ENCODE results near the gene ZNF366.

The ZNF366 gene, protein sequence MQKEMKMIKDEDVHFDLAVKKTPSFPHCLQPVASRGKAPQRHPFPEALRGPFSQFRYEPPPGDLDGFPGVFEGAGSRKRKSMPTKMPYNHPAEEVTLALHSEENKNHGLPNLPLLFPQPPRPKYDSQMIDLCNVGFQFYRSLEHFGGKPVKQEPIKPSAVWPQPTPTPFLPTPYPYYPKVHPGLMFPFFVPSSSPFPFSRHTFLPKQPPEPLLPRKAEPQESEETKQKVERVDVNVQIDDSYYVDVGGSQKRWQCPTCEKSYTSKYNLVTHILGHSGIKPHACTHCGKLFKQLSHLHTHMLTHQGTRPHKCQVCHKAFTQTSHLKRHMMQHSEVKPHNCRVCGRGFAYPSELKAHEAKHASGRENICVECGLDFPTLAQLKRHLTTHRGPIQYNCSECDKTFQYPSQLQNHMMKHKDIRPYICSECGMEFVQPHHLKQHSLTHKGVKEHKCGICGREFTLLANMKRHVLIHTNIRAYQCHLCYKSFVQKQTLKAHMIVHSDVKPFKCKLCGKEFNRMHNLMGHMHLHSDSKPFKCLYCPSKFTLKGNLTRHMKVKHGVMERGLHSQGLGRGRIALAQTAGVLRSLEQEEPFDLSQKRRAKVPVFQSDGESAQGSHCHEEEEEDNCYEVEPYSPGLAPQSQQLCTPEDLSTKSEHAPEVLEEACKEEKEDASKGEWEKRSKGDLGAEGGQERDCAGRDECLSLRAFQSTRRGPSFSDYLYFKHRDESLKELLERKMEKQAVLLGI

DNA sequence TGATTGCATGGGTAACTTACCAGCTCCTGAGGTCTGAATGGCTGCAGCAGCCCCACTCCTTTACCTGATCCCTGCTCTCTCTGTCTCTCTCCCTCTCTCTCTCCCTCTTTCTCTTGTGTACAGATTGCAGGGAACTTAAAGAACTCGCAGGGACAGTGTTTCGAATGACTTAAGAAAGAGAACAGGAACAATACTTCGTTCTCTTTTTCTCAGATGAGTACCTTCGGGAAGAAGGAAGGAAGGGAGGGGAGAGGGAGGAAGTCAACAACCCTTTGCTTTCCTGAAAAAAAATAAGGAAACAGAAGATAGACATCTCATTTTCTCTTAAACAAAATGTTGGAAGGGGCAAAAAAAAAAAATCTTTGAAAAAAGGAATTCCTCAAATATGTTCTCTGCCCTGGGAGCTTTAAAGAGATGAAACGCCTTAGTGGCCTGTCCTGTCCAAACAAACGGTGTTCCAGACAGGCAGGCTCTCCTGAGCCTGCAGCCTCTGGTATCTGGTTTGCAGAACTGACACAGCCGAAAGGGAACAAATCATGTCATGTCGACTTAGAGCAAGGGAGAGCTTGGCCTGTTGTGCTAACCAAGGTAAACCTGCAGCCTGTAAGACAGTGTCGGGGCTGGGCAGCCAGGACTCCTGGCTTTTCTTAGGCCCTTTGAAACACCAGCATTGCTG is at the start of gene ZNF366:
Gene ZNF366 (minus strand): TSS at position 180 of the 676 bp plus-strand sequence. CDS start 45,914 bp downstream, outside the sequence.
- no peak for DNase-seq

DNA sequence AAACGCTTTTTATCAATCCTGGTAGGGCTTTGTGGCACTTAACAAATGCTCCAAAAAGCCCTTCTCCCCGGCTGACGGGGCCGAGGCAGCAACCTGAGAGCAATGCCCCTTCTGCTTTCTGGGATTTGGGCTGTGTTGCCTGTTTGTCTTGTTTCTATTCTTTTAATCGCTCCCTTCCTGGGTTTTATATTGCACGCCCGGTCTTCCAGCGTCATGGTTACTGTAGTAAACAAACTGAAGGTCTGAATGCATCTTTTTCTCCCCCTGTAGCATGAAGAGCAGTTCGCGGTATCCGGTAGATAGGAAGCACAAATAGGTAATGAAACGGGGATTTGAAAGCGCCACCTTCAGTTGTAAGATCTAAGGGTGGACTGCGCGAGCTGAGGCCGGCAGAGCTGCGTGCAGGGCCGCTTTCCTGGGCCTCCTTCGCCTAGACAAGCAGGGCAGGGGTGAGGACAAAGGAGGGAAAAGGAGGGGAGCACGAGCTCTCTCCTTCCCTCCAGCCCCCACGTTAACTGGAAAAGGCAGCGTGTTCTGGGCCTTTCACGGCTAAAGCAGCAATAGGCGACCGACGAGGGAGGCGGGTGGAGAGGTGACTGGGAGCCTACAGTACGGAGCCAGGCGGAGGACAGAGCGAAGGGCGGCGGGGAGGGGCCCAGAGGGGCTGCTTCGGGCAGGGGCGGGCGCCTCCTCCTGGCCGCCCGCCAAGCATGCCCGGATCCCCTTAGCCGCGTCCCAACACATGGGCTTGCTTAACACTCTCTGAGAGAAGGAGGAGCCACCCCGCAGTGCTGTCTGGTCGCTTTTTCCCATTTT is 49.3 kb upstream of the ZNF366 start:
- DNase-seq, result peak in 1 of 2 experiments; percentile 35

DNA sequence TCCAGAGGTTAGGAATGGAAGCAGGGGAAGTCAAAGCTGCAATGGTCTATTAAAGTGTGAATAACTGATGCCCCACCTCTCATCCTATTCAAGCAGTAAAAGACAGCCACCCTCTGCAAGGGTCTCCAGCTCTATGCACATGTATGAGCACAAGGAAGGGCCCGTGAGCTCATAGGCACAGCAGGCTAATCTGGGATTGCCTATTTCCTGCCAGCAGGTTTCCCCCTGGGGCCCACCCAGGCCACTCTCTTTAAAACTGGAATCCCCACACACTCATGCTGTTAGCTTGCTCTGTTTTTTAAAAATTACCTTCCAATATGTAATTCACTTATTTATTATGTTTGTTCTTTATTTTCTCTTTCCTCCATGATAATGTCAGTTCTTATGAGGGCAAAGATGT is 48.7 kb upstream of the ZNF366 start:
- no peak for DNase-seq

DNA sequence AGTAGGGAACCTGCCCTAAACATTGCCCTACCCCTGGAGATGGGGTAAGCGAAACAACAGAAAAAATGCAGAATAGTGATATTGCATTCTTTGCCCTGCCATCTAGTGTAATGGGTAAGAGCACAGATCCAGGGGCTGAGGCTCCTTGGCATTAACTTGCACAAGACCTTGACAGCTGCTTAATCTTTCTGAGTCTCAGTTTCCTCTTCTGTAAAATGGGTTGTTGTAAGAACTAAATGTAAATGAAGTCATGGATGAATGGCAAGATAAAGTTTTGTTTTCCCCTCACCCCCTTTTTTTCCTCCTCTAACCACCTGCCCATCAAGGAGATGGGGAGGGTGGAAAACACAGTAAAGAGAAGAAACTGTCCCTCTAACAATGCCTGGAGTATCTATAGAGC is 47.7 kb upstream of the ZNF366 start:
- no peak for DNase-seq

DNA sequence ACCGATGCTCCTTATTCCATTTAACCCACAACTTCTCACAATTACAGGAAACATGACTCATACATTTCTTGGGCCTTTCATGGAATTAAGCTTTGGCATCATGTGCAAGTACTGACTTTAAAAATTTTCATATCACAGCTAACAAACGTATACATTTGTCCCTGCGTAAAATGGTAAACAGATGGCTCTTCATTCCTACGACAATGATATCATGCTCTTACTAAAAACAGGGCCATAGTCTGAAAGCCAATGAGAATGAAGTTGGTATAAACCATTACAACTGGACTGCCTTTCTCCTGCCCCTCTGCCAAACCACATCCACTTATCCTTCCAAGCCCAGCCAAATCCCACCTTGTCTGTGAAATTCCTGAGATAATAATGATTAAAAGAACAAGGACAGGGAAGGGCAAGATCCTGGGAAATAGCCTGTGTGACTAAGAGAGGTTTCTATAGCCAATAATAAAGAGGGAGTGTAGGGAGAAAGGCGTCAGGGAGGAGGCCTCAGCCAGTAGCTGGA is 44.9 kb upstream of the ZNF366 start:
- DNase-seq, result no peak

DNA sequence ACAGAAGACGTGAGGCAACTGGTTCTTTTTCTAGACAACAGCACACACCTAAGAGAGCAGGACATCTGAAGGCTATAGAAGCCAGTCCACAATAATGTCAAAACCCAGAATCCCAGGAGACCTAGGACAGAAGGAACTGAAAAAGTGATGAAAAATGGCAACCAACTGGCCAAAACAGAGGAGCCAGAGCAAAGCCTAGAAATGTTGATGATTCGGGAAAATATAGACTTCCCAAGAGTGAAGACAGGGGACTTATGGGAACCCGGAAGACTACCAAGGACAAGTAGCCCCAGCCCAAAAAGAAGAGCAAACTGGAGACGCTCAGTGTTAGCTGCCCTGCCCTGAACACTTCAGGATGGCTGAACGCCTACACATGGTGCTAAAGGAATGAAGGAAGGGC is 43.4 kb upstream of the ZNF366 start:
- no peak for DNase-seq

DNA sequence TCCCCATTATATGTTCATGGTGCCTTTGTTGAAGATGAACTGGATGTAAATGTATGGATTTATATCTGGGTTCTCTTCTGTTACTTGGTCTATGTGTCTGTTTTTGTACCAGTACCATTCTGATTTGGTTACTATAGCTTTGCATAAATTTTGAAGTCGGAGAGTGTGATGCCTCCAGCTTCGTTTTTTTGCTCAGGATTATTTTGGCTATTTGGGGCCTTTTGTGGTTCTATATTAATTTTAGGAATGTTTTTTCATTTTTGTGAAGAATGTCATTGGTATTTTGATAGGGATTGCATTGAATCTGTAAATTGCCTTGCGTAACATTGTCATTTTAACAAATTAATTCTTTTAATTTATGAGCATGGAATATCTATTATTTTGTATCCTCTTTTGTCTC is 36.6 kb upstream of the ZNF366 start:
- DNase-seq, result no peak

DNA sequence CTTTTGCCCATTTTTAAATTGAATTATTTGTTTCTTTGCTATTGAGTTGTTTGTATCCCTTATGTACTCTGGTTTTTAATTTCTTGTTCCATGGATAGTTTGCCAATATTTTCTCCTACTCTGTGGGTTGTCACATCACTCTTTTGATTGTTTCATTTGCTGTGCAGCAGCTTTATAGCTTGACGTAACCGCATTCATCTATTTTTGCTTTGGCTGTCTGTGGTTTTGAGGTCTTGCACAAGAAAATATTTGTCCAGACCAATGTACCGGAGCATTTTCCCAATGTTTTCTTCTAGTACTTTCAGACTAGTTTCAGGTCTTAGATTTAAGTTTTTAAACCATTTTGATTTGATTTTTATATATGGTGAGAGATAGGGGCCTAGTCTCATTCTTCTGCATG is 36.2 kb upstream of the ZNF366 start:
- DNase-seq, result no peak

DNA sequence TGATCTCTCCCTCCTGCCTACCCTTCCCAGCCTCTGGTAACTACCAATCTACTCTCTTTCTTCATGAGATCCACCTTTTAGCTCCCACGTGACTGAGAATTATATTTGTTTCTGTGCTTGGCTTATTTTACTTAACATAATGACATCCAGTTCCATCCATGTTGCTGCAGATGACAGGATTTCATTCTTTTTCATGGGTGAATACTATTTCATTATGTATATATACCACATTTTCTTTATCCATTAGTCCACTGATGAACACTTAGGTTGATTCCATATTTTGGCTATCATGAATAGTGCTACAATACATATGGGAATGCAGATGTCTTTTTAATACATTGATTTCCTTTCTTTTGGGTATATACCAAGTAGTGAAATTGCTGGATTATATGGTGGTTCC is 35.5 kb upstream of the ZNF366 start:
- no peak for DNase-seq

DNA sequence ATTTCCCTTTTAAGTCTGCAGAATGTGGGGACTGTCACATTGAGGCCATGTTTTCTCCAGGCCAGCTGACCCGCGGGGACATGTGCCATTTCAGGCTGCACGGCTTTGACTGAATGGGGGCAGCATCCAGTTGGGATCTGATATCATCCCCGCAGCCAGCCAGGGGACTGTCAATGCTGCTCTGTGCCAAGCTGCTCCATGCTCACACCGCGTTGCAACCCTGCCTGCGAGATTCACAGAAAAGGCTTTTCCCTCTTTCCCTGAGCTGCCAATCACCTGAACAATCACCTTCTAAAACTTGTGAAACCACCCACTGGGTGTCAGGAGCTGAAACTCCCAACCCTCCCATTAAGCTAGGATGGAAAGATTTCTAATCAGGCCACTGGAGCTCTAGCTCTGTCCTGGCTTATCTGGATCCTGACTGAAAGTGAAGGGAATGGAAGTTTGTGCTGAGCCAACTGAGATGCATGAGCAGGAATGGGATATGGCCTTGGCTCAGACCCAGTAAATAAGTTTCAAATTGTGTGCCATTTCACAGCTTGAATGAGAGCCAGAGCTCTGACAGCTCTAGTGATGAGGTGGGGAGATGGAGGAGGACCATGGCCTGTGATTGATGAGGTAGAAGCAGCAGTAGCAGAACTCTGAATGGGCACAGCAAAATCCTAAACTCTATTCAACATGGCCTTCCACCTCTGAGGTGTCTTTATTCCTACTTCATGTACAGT is 34.5 kb upstream of the ZNF366 start:
- peak; percentile 14 to 73 for DNase-seq

DNA sequence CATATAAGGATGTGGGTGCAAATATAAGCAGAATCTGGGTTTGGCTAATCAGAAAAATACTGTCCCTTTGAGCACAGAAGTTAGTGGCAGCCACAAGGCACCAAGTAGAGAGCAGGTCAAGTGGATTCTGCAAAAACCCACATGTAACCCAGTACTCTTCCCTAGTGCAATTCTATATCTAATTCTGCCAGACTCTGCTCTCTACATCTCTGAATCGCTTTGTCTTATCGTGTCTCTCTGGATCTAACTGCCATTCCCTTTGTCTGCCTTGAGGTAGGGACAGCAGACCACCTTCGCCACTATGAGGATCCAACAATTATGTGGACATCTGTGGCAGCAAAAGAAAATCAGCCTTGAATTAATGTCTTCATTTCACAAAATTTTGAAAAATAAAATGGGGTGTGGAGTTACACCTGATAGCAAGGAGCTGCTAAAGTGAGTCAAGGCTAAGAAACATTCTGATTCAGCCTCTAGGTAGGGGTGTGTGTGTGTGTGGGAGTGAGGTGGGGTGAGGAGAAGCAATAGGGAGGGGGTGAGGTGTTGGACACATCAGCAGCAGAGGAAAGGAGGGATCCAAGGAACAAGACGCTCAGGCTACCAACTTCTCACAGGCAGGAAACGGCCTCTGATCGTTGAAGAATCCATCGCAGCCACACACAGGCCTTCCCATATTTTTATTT is 33.7 kb upstream of the ZNF366 start:
- no peak for DNase-seq

DNA sequence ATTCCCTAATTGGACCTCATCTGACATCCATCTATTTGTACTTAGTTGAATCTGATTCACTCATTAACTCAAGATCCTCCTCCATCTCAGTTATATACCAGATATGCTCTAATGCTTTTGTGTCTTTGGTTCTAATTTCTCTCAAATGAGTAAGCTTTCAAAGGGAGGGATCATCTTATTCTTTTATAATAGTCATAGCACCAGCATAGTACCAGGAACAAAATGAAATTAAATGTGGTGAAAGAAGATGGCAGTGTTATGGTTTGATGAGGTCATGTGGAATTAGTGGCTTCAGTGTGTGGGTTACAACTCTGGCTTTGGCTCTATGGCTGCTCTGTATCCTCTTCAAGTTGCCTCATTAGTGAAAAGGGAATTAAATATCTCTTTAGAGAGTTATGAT is 32.5 kb upstream of the ZNF366 start:
- DNase-seq, result no peak

DNA sequence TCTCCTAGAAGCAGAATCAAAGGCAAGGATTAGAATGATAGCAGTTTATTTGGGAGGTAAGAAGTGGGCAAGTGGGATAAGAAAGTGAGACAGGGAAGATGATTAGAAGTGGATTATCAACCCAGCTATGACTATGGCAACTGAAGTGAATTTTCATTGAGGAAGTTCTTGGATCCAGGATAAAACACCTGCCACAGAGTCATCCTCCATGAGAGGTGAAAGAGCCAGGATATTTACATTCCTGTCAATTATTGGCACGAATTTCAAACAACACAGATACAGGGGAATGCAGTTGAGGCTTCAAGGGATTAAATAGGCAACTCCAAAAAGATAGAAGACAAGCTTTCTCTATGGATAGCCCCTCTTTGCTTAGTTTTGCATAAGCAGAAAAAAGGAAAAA is 31.8 kb upstream of the ZNF366 start:
- no peak for DNase-seq

DNA sequence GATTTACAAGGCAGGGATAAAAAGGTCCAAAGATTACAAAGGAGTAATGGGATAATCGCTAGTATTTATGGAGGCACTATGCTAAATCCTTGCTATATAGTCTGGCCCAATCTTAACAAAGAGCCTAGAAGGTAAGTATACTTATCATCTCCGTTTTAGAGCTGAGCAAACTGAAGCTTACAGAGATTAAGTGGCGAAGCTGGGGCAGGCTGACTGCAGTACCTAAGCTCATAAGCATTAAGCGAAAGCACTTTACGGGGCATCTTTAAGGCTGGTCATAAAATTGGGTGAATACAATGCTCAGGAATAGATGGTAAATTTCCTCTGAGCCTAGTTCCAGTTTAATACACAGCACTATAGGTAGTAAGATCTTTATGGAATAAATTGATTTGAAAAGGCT is 30.0 kb upstream of the ZNF366 start:
- DNase-seq, result no peak

DNA sequence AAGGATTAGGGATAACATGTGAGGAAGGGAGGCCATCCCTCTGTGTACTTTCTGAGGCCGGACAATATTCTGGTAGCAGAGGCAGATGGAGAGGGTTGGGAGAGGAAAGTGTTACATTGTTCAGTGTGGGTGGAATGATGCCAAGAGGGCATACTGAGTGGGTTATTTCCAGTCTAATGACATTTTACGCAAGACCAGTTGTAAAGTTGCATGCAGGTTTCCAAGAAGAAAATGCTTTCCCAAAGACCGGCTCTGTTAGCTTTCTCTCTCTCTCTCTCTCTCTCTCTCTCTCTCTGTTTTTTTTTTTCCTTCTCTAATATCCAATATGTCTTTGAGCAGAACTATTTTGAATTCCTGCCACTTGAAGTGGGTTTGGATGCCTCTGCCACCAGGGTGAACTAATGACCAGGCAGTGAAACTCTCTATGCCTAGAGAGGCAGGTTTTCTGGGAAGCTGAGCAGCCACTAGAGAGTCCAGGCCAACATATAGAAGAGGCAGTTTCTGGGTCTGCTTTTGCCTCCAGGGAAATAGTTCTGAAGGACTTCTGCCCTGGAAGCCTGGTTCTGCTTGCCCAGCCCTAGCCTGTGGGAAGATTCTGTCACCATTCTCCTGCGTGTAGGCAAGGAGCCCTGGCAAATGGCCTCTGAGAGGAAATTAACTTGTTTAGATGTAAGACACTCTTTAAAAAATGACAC is 24.4 kb upstream of the ZNF366 start:
- peak; percentile 57 to 91 for DNase-seq

DNA sequence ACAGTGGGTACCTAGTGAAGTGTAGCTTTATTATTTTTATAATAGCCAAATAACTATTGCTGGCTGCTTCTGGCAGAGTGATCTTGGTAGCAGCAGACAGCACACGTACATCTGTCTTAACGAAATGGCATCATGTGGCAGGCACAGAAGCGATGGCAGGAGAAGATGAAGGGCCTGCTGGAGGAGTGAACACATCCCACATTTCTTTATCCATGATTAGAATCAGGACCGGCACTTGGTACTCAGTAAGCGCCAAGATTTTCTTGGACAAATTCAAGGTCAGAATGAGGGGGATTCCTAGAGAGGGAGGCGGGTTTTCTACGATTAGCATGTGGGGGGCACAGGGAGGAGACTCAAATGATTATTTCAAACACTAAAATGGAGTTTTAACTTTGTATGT is 23.0 kb upstream of the ZNF366 start:
- peak in 1 of 2 experiments; percentile 20 for DNase-seq

DNA sequence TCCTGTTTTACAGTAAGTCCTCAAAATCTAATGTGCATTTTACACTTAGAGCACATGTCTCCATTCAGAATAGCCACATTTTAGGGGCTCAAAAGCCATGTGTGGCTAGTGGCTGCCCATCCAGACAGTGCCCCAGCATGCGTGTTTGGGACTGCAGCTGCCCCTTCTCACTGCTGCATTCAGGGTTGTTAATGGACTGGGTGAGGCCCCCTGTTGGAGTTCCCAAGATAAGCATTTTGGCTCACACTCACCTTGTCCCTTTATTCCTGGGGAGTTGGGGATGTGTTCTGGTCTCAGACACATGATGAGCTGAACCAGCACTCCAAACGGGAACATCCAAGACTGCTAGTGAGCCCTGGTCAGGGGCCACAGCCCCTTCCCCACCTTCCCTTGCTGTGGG is 22.2 kb upstream of the ZNF366 start:
- DNase-seq, result no peak

DNA sequence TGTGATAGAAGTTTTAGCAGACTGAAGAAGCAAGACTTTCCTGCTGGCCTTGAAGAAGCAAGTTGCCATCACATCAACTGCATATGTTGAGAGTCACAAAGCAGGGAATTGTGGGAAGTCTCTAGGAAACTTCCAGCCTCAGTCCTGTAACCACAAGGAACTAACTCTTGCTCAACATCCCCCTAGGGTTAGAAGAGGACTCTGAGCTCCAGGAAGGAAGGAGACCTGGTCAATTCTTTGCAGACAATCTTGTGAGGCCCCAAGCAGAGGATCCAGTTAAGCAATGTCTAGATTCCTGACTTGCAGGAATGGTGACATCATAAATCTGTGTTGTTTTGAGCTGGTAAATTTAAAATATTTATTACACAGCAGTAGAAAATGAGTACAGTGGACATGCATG is 18.6 kb upstream of the ZNF366 start:
- no peak for DNase-seq

DNA sequence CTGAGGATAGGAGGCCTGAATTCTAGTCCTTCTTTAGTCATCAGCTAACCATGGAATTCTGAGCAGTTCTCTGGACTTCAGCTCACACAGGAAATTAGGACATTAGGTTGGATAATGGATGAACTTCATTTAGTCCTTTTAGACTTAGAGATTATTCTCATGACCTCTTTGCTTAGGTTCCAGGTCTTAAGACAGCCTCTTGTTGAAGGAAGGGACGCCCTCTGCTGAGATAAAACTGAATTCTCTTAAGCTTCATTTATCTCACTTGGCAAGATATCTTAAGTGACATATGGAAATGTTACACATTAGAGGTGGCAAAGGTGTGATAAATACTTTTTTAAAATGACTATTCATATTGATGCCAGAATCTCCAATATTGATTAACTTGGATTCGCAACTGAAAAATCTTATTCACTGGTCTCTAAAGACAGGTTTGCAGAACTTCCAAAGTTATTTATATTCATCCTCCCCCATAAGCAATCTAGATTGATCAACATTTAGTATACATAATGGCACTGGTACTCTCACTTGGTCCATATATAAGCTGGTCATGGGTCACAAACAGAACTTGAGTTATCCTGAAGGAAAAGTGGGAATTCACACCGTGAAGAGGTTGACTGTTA is 16.9 kb upstream of the ZNF366 start:
- peak; percentile 43 to 71 for DNase-seq

DNA sequence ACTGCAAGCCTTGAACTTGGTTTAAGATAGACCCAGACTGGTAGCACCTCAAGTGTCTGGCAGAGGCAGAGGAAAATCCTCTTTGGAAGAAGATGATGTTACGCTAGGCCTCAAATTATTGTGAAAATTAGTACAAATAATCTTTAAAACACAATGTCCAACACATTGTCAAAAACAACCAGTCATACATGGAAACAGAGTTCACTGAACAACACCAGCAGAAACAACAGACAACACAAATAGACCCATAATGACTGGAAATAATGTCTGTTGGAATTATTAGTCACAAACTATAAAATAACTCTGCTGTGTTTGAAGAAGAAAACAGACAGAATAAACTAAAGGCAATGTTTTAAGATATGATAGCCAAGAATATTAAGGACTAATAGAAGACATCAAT is 15.4 kb upstream of the ZNF366 start:
- no peak for DNase-seq
